HG03571 (cell line): ENCODE results near the gene CDH12.

ENCODE experiments used
- ATAC-seq: cut with Tn5 transposase; IDR thresholded peaks from one replicate; pipeline ENCODE4 v1.9.1; 2021; ENCODE audit not compliant: unreplicated experiment

Gene CDH12

GRCh38 chr5:21776466-21776865 is 1076.7 kb downstream of the CDH12 start:
- no peak for ATAC-seq

- no peak for ATAC-seq
Measured at GRCh38 chr5:21774801-21775200, 1078.3 kb downstream of the CDH12 start.

- no peak for ATAC-seq
Measured at GRCh38 chr5:21774281-21774680, 1078.9 kb downstream of the CDH12 start.

GRCh38 chr5:21773456-21773855 is 1079.7 kb downstream of the CDH12 start:
- ATAC-seq = no peak

GRCh38 chr5:21765406-21765805 is 1087.7 kb downstream of the CDH12 start:
- ATAC-seq = no peak

- ATAC-seq = no peak
Measured at GRCh38 chr5:21739096-21739495, 1114.0 kb downstream of the CDH12 start.

GRCh38 chr5:21723500-21723899 is 1129.6 kb downstream of the CDH12 start:
- no peak for ATAC-seq

- ATAC-seq = no peak
Measured at GRCh38 chr5:21711866-21712758, 1141.0 kb downstream of the CDH12 start.

- ATAC-seq = no peak
Measured at GRCh38 chr5:21709770-21710169, 1143.4 kb downstream of the CDH12 start.

- ATAC-seq = no peak
Measured at GRCh38 chr5:21704974-21705668, 1148.0 kb downstream of the CDH12 start.

- ATAC-seq = no peak
Measured at GRCh38 chr5:21701317-21701716, 1151.8 kb downstream of the CDH12 start.
